CD14-positive monocyte (primary cell): ENCODE measurements around the gene LGALS9C. TPM values are rescaled to one million over a fixed set of nuclear protein-coding genes. Genes with fewer than 3 reads are reported as not detected.
"Not testable (repeated sequence)": the region's sequence is repeated elsewhere in the genome, so short reads cannot be mapped to it uniquely, and the experiment has no call there.

Experiments
- DNase-seq, 3 donors: peaks; one replicate each; pipeline ENCODE4 v3.0.0-alpha.2; 2011 to 2022
- H2AFZ ChIP-seq: 2 replicates; pipeline ENCODE4 v1.6.0; 2012; ENCODE audit warnings: mild to moderate bottlenecking, low read depth, low read length, inconsistent platforms; ENCODE audit not compliant: insufficient read depth, poor library complexity, severe bottlenecking
- H3K27ac ChIP-seq, 2 donors: 1 replicate in 1 of 2; 2 replicates in 1 of 2; pipeline ENCODE4 v1.5.1; 2012 to 2013; ENCODE audit warnings: low read length in 2 of 2, control low read depth in 1 of 2, inconsistent platforms in 1 of 2, low read depth in 1 of 2, mild to moderate bottlenecking in 1 of 2
- H3K27me3 ChIP-seq, 2 donors: one replicate each; pipeline versions ENCODE4 v1.6.0 to v1.6.1; 2011 to 2013; ENCODE audit warnings: low read length in 2 of 2; ENCODE audit not compliant: control insufficient read depth in 2 of 2, insufficient read depth in 2 of 2
- H3K36me3 ChIP-seq, 2 donors: replicated peaks in 1 of 2; 1 replicate in 1 of 2; 2 replicates in 1 of 2; pipeline versions ENCODE4 v1.5.1 to v1.6.1; 2012 to 2013; ENCODE audit warnings: low read length in 2 of 2, control low read depth in 1 of 2, inconsistent platforms in 1 of 2, mild to moderate bottlenecking in 1 of 2; ENCODE audit not compliant: insufficient read depth in 2 of 2, control insufficient read depth in 1 of 2
- H3K4me1 ChIP-seq, 2 donors: 1 replicate in 1 of 2; 2 replicates in 1 of 2; pipeline versions ENCODE4 v1.5.1 to v1.6.1; 2012 to 2013; ENCODE audit warnings: low read length in 2 of 2, control low read depth in 1 of 2, inconsistent platforms in 1 of 2, mild to moderate bottlenecking in 1 of 2, moderate library complexity in 1 of 2; ENCODE audit not compliant: insufficient read depth in 2 of 2, control insufficient read depth in 1 of 2
- H3K4me2 ChIP-seq: replicated peaks from 2 replicates; pipeline ENCODE3; 2012; ENCODE audit warnings: low read length, moderate library complexity, mild to moderate bottlenecking; ENCODE audit not compliant: poor library complexity, severe bottlenecking; ENCODE audit errors: extremely low read depth
- H3K4me3 ChIP-seq, 3 experiments: fragments of 200-600 bp in 1 of 3; sonication (generic) in 1 of 3; replicated peaks in 1 of 3; 1 replicate in 2 of 3; 2 replicates in 1 of 3; pipeline ENCODE4 v1.5.1; 2011 to 2013; ENCODE audit warnings: low read length in 3 of 3, mild to moderate bottlenecking in 3 of 3, control low read depth in 2 of 3, low read depth in 2 of 3, inconsistent platforms in 1 of 3, moderate library complexity in 1 of 3
- H3K79me2 ChIP-seq: 2 replicates; pipeline ENCODE4 v1.6.0; 2012; ENCODE audit warnings: mild to moderate bottlenecking, control low read depth, inconsistent platforms, low read length, moderate library complexity; ENCODE audit not compliant: insufficient read depth
- H3K9ac ChIP-seq: 2 replicates; pipeline ENCODE4 v1.6.0; 2017; ENCODE audit warnings: low read length, mild to moderate bottlenecking; ENCODE audit not compliant: insufficient read depth, poor library complexity, severe bottlenecking
- H3K9me3 ChIP-seq, 2 donors: replicated peaks in 1 of 2; 1 replicate in 1 of 2; 2 replicates in 1 of 2; pipeline versions ENCODE4 v1.5.1 to v1.6.1; 2012 to 2013; ENCODE audit warnings: low read length in 2 of 2, control low read depth in 1 of 2; ENCODE audit not compliant: control insufficient read depth in 1 of 2, insufficient read depth in 1 of 2
- H4K20me1 ChIP-seq: 2 replicates; pipeline ENCODE4 v1.6.0; 2012; ENCODE audit warnings: mild to moderate bottlenecking, low read length, control low read depth, moderate library complexity; ENCODE audit not compliant: insufficient read depth
- H3K27ac Mint-ChIP-seq, 7 donors: one replicate each; pipeline ENCODE4 v1.8.0; 2020; ENCODE audit warnings: mild to moderate bottlenecking in 7 of 7, mixed read lengths in 7 of 7, moderate library complexity in 6 of 7, inconsistent platforms in 2 of 7
- H3K27me3 Mint-ChIP-seq, 3 donors: one replicate each; pipeline ENCODE4 v1.8.0; 2021 to 2022; ENCODE audit warnings: low read depth in 3 of 3, mild to moderate bottlenecking in 3 of 3, mixed read lengths in 3 of 3, moderate library complexity in 3 of 3, inconsistent platforms in 1 of 3
- H3K36me3 Mint-ChIP-seq, 2 donors: one replicate each; pipeline ENCODE4 v1.8.0; 2020; ENCODE audit warnings: mixed read lengths in 2 of 2, inconsistent platforms in 1 of 2, mild to moderate bottlenecking in 1 of 2
- H3K4me1 Mint-ChIP-seq: one replicate; pipeline ENCODE4 v1.8.0; 2020; ENCODE audit warnings: mild to moderate bottlenecking, mixed read lengths
- H3K4me3 Mint-ChIP-seq, 2 donors: one replicate each; pipeline ENCODE4 v1.8.0; 2020; ENCODE audit warnings: mild to moderate bottlenecking in 2 of 2, mixed read lengths in 2 of 2, moderate library complexity in 1 of 2
- H3K9me3 Mint-ChIP-seq, 7 donors: one replicate each; pipeline ENCODE4 v1.8.0; 2020 to 2022; ENCODE audit warnings: mixed read lengths in 7 of 7, mild to moderate bottlenecking in 6 of 7, moderate library complexity in 6 of 7, inconsistent platforms in 2 of 7
- WGBS: methylation state at CpG from one replicate; pipeline ENCODE4 v1.1.5; 2013; ENCODE audit warnings: missing lambda C conversion rate; ENCODE audit not compliant: insufficient coverage; 5-methylcytosine and 5-hydroxymethylcytosine counted together
- intact Hi-C, 2 donors: fragments of 100-400 bp; cut with micrococcal nuclease; formaldehyde crosslinking; loops; one replicate each; pipeline versions ENCODE4 v1.15.0 to v1.15.1; 2023
- polyA plus RNA-seq, 3 donors: library from polyadenylated mRNA; depleted of rRNA in 1 of 3; unstranded in 2 of 3; stranded (reverse) in 1 of 3; fragments of 300-500 nt in 2 of 3; fragments of >200 nt in 1 of 3; fragmentation: Illumina TruSeq in 2 of 3; gene quantifications; 1 replicate in 2 of 3; 2 replicates in 1 of 3; pipeline ENCODE4 v1.2.3, GENCODE V29; 2012 to 2021

LGALS9C gene
- polyA plus RNA-seq, 3 donors: 0.12 to 0.39 TPM; not detected in 1

DNA sequence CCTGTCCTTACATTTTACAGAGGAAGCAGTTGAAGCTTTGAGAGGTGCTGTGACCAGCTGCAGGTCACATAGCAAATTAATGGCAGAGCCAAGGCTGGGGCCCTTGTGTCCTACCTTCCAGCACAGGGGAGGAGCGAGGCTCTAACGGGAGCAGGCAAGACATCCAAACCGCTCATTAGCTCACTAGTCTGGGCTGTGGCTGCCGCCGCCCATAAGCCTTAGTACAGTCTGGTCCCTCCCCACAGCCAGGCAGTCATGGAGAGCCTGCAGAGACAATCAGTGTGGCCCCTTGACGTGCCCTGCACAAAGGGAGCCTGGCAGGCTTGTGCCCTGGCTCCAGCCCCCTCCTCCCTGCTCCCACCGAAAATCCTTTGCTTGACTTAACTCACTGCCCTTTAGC is 25.6 kb upstream of the LGALS9C start:
- H3K79me2 ChIP-seq, H3K4me3 ChIP-seq, H3K9me3 ChIP-seq, H3K4me1 ChIP-seq, H3K4me1 Mint-ChIP-seq, intact Hi-C loops, H4K20me1 ChIP-seq, DNase-seq, H3K36me3 ChIP-seq, H3K4me2 ChIP-seq, H3K9ac ChIP-seq, H2AFZ ChIP-seq, H3K27ac Mint-ChIP-seq, H3K9me3 Mint-ChIP-seq, H3K36me3 Mint-ChIP-seq, H3K27ac ChIP-seq, H3K27me3 Mint-ChIP-seq, H3K27me3 ChIP-seq, H3K4me3 Mint-ChIP-seq: not testable (repeated sequence)
- WGBS: 87% methylated on average over 3 of the region's 7 CpGs

DNA sequence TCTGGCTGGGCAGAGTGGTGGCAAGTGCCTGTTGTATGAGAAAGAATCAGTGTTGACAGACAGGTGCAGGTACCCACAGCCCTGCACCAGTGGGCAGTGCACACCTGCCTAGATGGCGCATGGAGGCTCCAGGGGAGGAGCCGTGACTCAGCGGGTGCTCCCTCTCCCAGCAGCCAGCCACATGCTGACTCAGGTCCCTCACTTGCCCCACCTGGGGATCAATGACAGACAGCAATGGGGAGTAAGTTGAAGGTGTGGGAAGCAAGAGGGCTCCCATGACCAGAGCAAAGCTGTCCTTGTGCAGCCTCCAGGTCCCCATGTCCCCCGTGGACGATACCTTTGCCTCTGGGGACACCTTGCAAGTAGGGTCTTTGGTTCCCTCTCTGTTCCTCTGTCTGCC is 24.6 kb upstream of the LGALS9C start:
- H3K4me2 ChIP-seq, H3K4me1 Mint-ChIP-seq, H3K9ac ChIP-seq, intact Hi-C loops, H3K4me1 ChIP-seq, H3K9me3 ChIP-seq, H3K79me2 ChIP-seq, H3K4me3 ChIP-seq, H3K36me3 Mint-ChIP-seq, H3K27me3 Mint-ChIP-seq, H3K9me3 Mint-ChIP-seq, H2AFZ ChIP-seq, H3K4me3 Mint-ChIP-seq, DNase-seq, H3K27ac Mint-ChIP-seq, H4K20me1 ChIP-seq, H3K27ac ChIP-seq, H3K27me3 ChIP-seq, H3K36me3 ChIP-seq: not testable (repeated sequence)
- no CpG with 5 or more reads among the region's 5 CpGs for WGBS

GRCh38 chr17:18459035-18459434 is 17.6 kb upstream of the LGALS9C start:
- H3K4me2 ChIP-seq, H3K4me3 ChIP-seq, H3K27me3 ChIP-seq, H3K4me1 Mint-ChIP-seq, H4K20me1 ChIP-seq, intact Hi-C loops, H2AFZ ChIP-seq, H3K27ac Mint-ChIP-seq, H3K36me3 Mint-ChIP-seq, H3K27ac ChIP-seq, H3K36me3 ChIP-seq, H3K4me1 ChIP-seq, H3K79me2 ChIP-seq, H3K27me3 Mint-ChIP-seq, H3K9me3 Mint-ChIP-seq, H3K9me3 ChIP-seq, H3K4me3 Mint-ChIP-seq, DNase-seq, H3K9ac ChIP-seq: not testable (repeated sequence)
- WGBS: 89% methylated on average over 3 of the region's 8 CpGs

GRCh38 chr17:18463831-18464502 is 12.6 kb upstream of the LGALS9C start:
- H3K27ac Mint-ChIP-seq, H3K9me3 ChIP-seq, H4K20me1 ChIP-seq, H3K9ac ChIP-seq, H3K4me3 Mint-ChIP-seq, H3K9me3 Mint-ChIP-seq, H3K4me1 Mint-ChIP-seq, H3K27me3 ChIP-seq, H3K4me1 ChIP-seq, H3K27me3 Mint-ChIP-seq, H3K4me2 ChIP-seq, intact Hi-C loops, H3K36me3 ChIP-seq, H3K36me3 Mint-ChIP-seq, H3K79me2 ChIP-seq, H2AFZ ChIP-seq, DNase-seq, H3K4me3 ChIP-seq, H3K27ac ChIP-seq: not testable (repeated sequence)
- WGBS: 93% methylated on average over 7 of the region's 11 CpGs
